PFSK-1 (cell line): ENCODE measurements around the gene NEBL.

Experiments
- FOXP2 ChIP-seq: optimal IDR thresholded peaks from 2 replicates; pipeline ENCODE3; 2011; ENCODE audit warnings: borderline replicate concordance, control low read depth, inconsistent platforms; ENCODE audit not compliant: insufficient read depth; ENCODE audit errors: extremely low read length, extremely low read depth
- POLR2AphosphoS5 ChIP-seq: IDR thresholded peaks from 2 replicates; pipeline ENCODE4 v1.6.1; 2012; ENCODE audit warnings: low read depth, mild to moderate bottlenecking, control low read depth, low read length, moderate library complexity
- SIN3A ChIP-seq: IDR thresholded peaks from 2 replicates; pipeline ENCODE4 v1.6.1; 2012; ENCODE audit warnings: mild to moderate bottlenecking, low read length, moderate library complexity, borderline replicate concordance; ENCODE audit not compliant: insufficient read depth
- TAF1 ChIP-seq: IDR thresholded peaks from 2 replicates; pipeline ENCODE4 v1.6.1; 2012; ENCODE audit warnings: low read length, control low read depth, borderline replicate concordance; ENCODE audit not compliant: insufficient read depth
- TF ChIP-seq, protein P1 (sequence below), 2 experiments: IDR thresholded peaks; 2 replicates each; pipeline versions ENCODE4 v1.6.1 to v1.8.0; 2011 to 2012; ENCODE audit warnings: low read depth in 2 of 2, low read length in 2 of 2, control low read depth in 1 of 2, inconsistent platforms in 1 of 2, mild to moderate bottlenecking in 1 of 2, moderate library complexity in 1 of 2; ENCODE audit not compliant: insufficient read depth in 1 of 2

Gene NEBL

GRCh38 chr10:20836401-20836800 is 60.7 kb downstream of the NEBL start:
- TF ChIP-seq FOXP2 (no peak), TAF1 (no peak), SIN3A (no peak), POLR2AphosphoS5 (no peak)
- TF ChIP-seq, protein P1, sequence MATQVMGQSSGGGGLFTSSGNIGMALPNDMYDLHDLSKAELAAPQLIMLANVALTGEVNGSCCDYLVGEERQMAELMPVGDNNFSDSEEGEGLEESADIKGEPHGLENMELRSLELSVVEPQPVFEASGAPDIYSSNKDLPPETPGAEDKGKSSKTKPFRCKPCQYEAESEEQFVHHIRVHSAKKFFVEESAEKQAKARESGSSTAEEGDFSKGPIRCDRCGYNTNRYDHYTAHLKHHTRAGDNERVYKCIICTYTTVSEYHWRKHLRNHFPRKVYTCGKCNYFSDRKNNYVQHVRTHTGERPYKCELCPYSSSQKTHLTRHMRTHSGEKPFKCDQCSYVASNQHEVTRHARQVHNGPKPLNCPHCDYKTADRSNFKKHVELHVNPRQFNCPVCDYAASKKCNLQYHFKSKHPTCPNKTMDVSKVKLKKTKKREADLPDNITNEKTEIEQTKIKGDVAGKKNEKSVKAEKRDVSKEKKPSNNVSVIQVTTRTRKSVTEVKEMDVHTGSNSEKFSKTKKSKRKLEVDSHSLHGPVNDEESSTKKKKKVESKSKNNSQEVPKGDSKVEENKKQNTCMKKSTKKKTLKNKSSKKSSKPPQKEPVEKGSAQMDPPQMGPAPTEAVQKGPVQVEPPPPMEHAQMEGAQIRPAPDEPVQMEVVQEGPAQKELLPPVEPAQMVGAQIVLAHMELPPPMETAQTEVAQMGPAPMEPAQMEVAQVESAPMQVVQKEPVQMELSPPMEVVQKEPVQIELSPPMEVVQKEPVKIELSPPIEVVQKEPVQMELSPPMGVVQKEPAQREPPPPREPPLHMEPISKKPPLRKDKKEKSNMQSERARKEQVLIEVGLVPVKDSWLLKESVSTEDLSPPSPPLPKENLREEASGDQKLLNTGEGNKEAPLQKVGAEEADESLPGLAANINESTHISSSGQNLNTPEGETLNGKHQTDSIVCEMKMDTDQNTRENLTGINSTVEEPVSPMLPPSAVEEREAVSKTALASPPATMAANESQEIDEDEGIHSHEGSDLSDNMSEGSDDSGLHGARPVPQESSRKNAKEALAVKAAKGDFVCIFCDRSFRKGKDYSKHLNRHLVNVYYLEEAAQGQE (IDR thresholded peaks at IDR 0.05; ENCODE audit: insufficient read depth in 1 of 2, low read depth in 2 of 2, low read length in 2 of 2) = no peak

DNA sequence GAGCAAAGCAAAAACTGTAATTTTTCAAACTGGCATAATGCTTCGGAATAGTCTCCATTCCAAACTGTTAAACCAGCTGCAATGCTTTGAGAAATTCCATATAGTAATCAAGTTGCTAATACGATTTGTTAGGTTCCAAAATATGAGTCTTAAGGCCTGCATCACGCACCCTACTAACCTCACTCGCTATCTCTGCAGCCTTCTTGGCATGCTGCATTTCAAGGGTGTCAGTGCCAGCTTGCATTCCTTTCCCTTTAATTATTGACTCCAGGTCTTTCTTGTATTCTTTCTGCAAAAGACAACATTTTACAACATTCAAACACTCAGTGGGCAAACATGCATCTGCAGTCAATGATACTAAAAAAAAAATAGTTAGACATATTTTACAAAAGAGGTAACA is 61.8 kb downstream of the NEBL start:
- TF ChIP-seq POLR2AphosphoS5 = no peak
- TF ChIP-seq FOXP2 = no peak
- TF ChIP-seq SIN3A = no peak
- TF ChIP-seq TAF1 = no peak
- TF ChIP-seq, protein P1 (IDR thresholded peaks at IDR 0.05; ENCODE audit: insufficient read depth in 1 of 2, low read depth in 2 of 2, low read length in 2 of 2) = no peak

DNA sequence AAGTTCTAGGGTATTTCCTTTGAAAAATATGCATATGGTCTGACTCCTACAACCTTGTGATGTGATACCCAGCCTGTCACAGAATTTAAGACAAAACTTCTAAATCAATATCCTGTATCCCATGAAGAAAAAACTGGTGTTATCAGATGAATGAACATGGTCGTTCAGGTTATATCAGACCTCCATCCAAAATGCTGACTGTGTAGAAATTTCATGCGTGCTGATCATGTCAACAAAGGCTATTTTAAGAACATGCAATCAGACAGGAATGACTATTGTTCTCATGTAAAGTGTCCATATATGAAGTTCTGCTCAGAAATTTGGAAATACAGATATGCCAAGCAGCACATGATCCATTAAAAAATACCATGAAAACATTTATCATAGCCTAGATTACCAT is 62.3 kb downstream of the NEBL start:
- no peak for TF ChIP-seq POLR2AphosphoS5
- TF ChIP-seq SIN3A = no peak
- TF ChIP-seq TAF1 = no peak
- TF ChIP-seq, protein P1 (IDR thresholded peaks at IDR 0.05; ENCODE audit: insufficient read depth in 1 of 2, low read depth in 2 of 2, low read length in 2 of 2) = no peak
- no peak for TF ChIP-seq FOXP2

DNA sequence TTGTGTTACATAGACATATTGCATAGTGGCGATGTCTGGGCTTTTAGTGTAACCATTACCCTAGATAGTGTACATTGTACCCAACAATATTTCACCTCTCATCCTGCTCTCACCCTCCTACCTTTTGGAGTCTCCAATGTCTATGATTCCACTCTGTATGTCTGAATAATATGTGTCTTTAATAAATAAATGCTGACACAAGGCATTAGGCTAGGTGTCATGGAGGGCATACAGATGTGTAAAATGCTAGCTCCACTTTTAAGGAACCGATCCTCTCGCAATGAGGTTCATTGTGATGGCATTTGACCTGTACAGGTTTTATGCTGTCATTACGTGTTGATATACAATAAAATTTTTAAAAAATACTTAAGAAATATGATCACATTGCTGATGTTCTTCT is 74.3 kb downstream of the NEBL start:
- TF ChIP-seq POLR2AphosphoS5 (no peak), TAF1 (no peak)

DNA sequence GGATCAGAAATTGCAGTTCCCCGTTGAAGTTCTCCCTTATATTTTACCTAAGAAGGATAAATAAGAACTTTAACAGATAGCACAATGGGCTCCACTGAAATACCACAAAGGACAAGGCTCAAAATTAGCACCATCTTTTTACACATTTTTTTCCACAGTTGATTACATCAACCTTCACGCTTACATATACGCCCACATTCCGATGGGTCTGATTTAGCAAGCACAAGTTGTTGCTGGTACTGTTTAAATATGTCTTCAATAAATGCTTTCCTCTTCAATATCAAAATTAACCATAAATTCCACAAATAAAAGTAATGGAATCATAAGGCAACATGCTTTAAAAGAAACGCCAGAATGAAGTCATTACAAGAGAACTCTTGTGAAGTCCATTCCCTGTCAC is 79.5 kb downstream of the NEBL start:
- no peak for TF ChIP-seq POLR2AphosphoS5
- no peak for TF ChIP-seq SIN3A
- no peak for TF ChIP-seq FOXP2
- TF ChIP-seq, protein P1 (IDR thresholded peaks at IDR 0.05; ENCODE audit: insufficient read depth in 1 of 2, low read depth in 2 of 2, low read length in 2 of 2) = no peak
- TF ChIP-seq TAF1 = no peak
